Measurements from ENCODE around the gene MCHR1. TPM values are rescaled to one million over a fixed set of nuclear protein-coding genes. Genes with fewer than 3 reads are reported as not detected.

The MCHR1 gene
- total RNA-seq, 1 donor from 2014 or later, result 0.45 TPM

GRCh38 chr22:40659166-40659565, 20.1 kb upstream of the MCHR1 start:
- no peak overlapping the region for H3K27ac Mint-ChIP-seq
- H3K4me3 ChIP-seq, result no peak overlapping the region
- H4K20me1 ChIP-seq (ENCODE audit: low read depth), result no peaks in the 10 kb centered on the region
- H2AFZ ChIP-seq (replicated peaks), result no peak overlapping the region
- peaks cover 12% of the 10 kb centered on the region for H3K4me1 Mint-ChIP-seq
- no peak overlapping the region for H3K4me2 ChIP-seq
- H3K27me3 Mint-ChIP-seq (ENCODE audit: insufficient read depth, low read depth), result peaks cover 2% of the 10 kb centered on the region
- TF ChIP-seq EZH2 (IDR thresholded peaks at IDR 0.05) (no peak), CTCF (IDR thresholded peaks at IDR 0.05) (no peak), EZH2phosphoT487 (IDR thresholded peaks at IDR 0.05) (no peak)
- no peak overlapping the region for H3K4me3 Mint-ChIP-seq
- no peaks in the 10 kb centered on the region for H3K36me3 Mint-ChIP-seq
- H3K9me3 ChIP-seq (ENCODE audit: low read depth), result no peaks in the 10 kb centered on the region
- H3K36me3 ChIP-seq, result no peaks in the 10 kb centered on the region
- peaks cover 12% of the 10 kb centered on the region for H3F3A ChIP-seq (ENCODE audit: low read depth)
- no peak overlapping the region for H3K9ac ChIP-seq
- no peak overlapping the region for H3K27ac ChIP-seq
- no peak for DNase-seq (ENCODE audit: low spot score)
- peaks cover 6% of the 10 kb centered on the region for H3K4me1 ChIP-seq
- no peaks in the 10 kb centered on the region for H3K79me2 ChIP-seq (ENCODE audit: low read depth)
- no peaks in the 10 kb centered on the region for H3K9me3 Mint-ChIP-seq
- no peaks in the 10 kb centered on the region for H3K27me3 ChIP-seq

- no peaks in the 10 kb centered on the region for H3K36me3 ChIP-seq
- H3K27ac ChIP-seq, result no peak overlapping the region
- TF ChIP-seq CTCF (IDR thresholded peaks at IDR 0.05) (no peak), EZH2 (IDR thresholded peaks at IDR 0.05) (no peak), EZH2phosphoT487 (IDR thresholded peaks at IDR 0.05) (no peak)
- Mint-ChIP-seq H3K27me3 (ENCODE audit: insufficient read depth, low read depth) (peaks cover 8% of the 10 kb centered on the region), H3K36me3 (no peaks in the 10 kb centered on the region), H3K4me1 (peaks cover 12% of the 10 kb centered on the region), H3K27ac (peak overlapping the region; percentile 66), H3K9me3 (no peaks in the 10 kb centered on the region), H3K4me3 (no peak overlapping the region)
- DNase-seq (ENCODE audit: low spot score), result no peak
- H3K9ac ChIP-seq, result no peak overlapping the region
- H3K4me2 ChIP-seq, result no peak overlapping the region
- no peaks in the 10 kb centered on the region for H3K9me3 ChIP-seq (ENCODE audit: low read depth)
- no peak overlapping the region for H2AFZ ChIP-seq (replicated peaks)
- H3K27me3 ChIP-seq, result no peaks in the 10 kb centered on the region
- no peak overlapping the region for H3K4me3 ChIP-seq
- no peaks in the 10 kb centered on the region for H3K4me1 ChIP-seq
- no peaks in the 10 kb centered on the region for H3F3A ChIP-seq (ENCODE audit: low read depth)
- no peaks in the 10 kb centered on the region for H3K79me2 ChIP-seq (ENCODE audit: low read depth)
- H4K20me1 ChIP-seq (ENCODE audit: low read depth), result no peaks in the 10 kb centered on the region
Observed at GRCh38 chr22:40660730-40661129, 18.6 kb upstream of the MCHR1 start.

- H3K9me3 Mint-ChIP-seq, result no peaks in the 10 kb centered on the region
- no peak for DNase-seq (ENCODE audit: low spot score)
- Histone ChIP-seq H3K4me2 (no peak overlapping the region), H3K27me3 (no peaks in the 10 kb centered on the region), H3K9me3 (ENCODE audit: low read depth) (no peaks in the 10 kb centered on the region), H3K4me1 (no peaks in the 10 kb centered on the region), H3K36me3 (no peaks in the 10 kb centered on the region), H3K27ac (no peak overlapping the region), H3K79me2 (ENCODE audit: low read depth) (no peaks in the 10 kb centered on the region), H3F3A (ENCODE audit: low read depth) (no peaks in the 10 kb centered on the region), H3K4me3 (no peak overlapping the region), H4K20me1 (ENCODE audit: low read depth) (no peaks in the 10 kb centered on the region), H3K9ac (no peak overlapping the region), H2AFZ (replicated peaks) (no peak overlapping the region)
- H3K36me3 Mint-ChIP-seq, result no peaks in the 10 kb centered on the region
- H3K4me3 Mint-ChIP-seq, result no peak overlapping the region
- TF ChIP-seq EZH2phosphoT487 (IDR thresholded peaks at IDR 0.05) (no peak), CTCF (IDR thresholded peaks at IDR 0.05) (no peak), EZH2 (IDR thresholded peaks at IDR 0.05) (no peak)
- H3K27me3 Mint-ChIP-seq (ENCODE audit: insufficient read depth, low read depth), result peaks cover 8% of the 10 kb centered on the region
- no peak overlapping the region for H3K27ac Mint-ChIP-seq
- H3K4me1 Mint-ChIP-seq, result peaks cover 16% of the 10 kb centered on the region
Observed at GRCh38 chr22:40661671-40662070, 17.6 kb upstream of the MCHR1 start.
